Activated CD4-positive, CD25-positive, alpha-beta regulatory T cell treated with anti-CD3 and anti-CD28 coated beads, Interleukin-2, amount 50 U/mL, for 72 hours (primary cell): ENCODE data around the gene PFDN6.
"Not testable (repeated sequence)": the region's sequence is repeated elsewhere in the genome, so short reads cannot be mapped to it uniquely, and the experiment has no call there.

Experiments used
- DNase-seq: peaks from one replicate; pipeline ENCODE4 v3.0.0; 2021

The PFDN6 gene

DNA sequence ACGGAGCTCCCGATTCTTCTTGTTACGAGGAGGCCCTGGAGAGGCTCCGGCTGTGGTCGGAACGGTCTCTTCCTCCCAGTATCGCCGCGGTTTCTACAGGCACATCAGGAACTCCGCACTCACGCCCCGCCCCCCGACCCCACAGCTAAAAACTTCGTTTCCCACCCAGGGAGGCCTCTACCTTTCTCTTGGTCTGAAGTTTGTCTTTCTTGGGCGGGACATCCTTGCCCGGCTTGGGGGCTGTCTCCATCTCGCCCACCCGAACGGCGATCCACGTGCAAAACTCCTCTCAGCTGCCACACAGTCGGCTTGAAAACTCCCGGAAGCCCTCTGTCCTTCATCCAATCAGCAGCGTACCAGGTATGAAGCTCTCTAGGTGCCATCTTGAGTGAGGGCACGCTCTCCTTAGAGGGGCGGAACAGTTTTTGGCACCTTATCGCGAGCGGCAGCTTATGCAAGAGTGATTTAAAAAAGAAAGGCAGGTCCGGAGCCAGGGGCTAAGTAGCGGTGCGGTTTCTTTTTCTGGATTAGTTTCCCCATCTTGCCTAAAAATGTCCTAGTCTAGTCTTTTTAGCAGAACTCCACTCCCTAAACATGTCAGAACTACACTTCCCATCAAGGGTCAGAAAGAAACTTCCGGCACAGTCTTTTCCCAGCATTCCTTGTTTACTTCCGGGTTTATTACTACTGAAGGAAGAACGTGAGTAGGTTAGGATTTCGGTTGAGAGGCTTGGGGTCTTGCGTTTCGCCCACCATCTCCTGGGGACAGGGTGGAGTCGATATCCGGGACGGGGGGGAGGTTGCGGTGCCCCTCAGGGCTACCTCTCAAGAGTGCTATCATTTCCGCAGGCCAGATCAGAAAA, at the start of gene PFDN6, which contains the start of gene WDR46:
TSS of gene PFDN6 (plus strand) at position 681 of the 863 bp plus-strand sequence. CDS start 256 bp downstream, outside the sequence.
TSS of gene WDR46 (minus strand) at position 319 of the 863 bp plus-strand sequence. CDS start at position 250, 69 bp downstream.
- DNase-seq = peak; percentile 76

DNA sequence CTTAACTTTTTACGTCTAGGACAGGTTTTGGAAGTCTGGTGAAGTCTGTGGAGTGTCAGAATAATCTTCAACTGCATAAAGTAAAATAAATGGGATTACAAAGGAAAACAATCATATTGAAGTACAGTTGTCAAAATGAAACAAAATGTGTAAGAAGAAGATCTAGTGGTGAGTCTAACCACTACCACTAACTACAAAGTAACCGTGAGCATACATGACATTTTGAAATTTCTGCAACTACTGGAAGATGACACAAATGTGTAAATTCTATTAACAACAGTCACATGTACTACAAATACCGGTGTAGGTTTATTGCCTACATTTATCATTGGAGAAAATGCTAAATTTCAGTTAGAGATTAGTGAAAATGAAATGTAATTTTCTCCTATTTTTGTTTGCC, 47.4 kb upstream of the PFDN6 start:
- DNase-seq = no peak

DNA sequence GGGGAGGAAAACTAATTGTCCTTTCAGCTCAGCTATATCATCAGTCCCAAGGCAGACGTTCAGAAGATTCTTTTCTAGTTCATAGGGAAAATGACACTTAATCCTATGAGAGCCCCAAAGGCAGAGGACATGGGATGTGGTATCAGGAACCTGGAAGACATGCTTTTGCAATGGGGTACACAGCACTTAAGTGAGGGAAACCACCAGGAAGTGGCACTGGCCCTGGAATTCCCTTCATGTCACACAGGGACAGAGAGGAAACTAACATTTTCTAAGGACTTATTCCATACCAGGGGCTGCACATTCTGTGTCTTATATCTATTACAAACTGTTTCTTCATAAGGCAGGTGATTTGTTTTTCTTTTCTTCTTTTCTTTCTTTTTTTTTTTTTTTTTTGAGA, 45.9 kb upstream of the PFDN6 start:
- no peak for DNase-seq

DNA sequence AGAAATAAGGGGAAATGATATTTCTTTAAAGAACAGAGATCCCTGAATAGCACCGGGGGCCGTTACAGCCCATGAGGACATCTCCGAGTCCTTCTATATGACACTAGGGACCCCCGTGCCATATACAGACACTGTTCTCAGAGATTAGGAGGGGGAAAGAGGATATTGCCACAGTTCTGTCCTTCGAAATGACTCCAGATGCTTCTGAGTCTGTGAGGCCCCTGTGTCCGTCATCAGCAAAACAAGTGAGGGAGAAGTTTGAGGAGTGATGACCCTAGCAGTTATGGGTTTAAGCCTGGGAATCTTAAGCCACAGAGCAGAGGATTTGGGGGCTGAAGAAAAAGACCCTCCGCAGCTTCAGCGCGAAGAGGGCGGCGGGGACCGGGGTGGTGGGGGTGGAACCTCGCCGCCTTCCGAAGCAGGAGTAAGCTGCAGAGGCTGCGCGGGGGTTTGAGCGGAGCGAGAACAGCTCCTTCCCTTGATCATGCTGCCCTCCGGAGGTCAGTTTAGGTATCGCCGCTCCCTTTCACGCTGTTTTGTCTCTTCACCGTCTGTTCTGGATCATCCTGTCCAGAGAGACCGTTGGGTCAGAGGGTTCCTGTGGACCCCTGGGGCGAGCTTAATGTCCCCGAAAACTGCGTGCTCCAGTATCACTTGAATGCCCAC, 41.3 kb upstream of the PFDN6 start:
- DNase-seq = peak; percentile 93

DNA sequence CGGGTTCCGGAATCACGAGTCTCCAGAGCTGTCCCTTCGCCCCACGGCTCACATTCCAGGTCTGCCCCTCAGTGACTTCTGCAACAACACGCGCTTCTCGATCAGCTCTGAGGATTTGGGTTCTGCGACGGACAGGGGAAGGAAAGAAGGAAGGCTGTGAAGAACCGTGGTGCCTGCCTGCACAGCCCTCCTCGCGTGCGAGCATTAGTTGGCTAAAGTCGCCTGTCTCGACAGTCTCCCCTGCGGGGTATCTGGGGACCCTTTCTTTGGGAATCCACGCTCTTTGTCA, 40.8 kb upstream of the PFDN6 start:
- no peak for DNase-seq

DNA sequence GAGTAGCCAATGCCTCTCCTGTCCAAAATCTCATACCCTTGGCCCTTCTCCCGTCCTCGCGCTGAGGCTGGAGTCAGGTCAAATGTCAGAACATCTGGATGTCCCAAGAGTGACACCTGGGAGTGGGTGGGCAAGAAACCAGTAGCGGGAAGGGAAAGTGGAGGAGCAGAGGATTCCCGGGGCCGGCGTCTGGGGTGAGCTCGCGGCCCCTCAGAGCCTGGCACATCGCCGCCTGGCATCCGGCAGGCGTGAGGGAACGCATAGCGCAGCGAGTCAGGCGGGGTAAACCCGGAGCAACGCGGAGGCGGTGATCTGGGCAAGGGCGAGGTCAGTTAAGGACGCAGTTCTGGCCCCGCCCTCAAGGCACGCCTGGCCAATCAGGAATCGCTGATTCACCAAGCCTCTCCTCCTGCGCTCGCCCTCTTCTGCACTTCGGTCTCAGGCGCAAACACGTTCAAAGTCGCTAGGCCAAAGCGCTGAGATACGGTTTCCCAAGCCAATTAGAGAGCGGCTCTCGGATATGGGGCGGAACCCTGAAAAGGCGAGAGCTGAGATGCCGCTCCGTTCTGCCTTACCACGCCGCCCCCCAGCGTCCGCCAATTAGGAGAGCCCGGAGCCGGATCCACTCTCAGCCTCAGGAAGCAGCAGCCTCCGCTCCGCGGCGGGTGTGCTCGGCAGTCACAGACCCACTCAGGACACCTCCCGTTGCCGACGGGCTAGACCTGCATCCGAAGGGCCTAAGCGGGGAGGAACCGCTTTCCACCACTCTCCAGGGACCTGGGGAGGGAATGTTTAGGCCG, 40.3 kb upstream of the PFDN6 start:
- peak; percentile 95 for DNase-seq

DNA sequence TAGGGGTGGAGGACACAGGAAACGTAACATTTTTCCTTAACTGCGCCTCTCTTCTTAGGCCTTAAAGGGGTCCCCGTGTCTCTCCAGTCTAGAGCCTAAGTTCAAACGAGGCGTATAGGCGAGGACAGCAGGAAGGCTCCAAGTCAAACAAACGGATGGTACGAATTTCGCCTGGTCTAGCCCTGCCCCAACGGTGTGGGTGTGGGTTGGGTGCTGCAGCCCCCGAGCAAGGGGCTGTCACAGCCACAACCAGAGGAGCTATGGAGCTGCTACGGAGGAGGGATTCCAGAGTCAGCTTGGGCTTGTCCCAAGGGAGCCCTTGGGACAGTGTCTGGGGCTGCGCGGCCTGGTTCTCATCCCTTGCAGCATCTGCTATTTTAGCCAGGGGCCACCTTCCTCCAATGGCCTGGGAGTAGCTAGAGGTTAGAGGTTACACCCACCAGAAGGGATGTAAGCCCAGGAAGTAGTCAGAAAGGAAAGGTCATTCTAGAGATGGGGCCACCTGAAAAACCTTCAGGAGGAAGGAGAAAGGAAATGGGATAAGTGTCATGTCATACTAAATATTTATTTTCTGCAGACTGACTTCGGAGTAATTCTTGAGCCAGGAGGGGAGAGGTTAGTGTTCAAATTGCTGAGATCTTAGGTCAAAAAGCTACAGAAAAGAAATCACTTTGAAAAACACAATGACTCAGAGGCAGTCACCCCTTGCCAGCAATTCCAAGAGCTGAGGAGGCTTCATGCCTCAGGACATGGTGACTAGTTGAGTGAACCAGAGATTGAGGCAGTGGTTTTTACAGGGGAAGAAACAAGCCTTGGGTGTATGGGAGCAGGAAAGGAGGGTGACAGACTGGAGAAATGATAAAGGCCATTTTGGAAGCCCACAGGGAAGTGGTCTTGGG, 39.4 kb upstream of the PFDN6 start:
- DNase-seq = no peak

DNA sequence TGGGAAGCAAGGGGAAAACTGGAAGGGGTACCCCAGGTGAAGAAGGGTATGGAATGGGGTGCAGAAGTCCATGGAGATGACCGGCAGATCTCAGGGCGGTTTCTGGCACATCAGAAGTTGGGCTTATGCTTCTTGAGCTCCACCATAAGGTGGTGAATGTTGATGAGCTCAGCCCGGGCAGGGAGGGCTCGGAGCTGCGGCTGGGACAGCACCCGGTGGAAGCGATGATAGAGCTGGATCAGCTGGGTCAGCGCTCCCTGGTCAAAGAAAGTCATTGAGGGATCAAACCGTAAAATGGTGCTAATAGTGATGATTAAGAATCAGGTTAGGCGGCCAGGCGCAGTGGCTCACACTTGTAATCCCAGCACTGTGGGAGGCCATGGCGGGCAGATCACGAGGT, 38.7 kb upstream of the PFDN6 start:
- no peak for DNase-seq

DNA sequence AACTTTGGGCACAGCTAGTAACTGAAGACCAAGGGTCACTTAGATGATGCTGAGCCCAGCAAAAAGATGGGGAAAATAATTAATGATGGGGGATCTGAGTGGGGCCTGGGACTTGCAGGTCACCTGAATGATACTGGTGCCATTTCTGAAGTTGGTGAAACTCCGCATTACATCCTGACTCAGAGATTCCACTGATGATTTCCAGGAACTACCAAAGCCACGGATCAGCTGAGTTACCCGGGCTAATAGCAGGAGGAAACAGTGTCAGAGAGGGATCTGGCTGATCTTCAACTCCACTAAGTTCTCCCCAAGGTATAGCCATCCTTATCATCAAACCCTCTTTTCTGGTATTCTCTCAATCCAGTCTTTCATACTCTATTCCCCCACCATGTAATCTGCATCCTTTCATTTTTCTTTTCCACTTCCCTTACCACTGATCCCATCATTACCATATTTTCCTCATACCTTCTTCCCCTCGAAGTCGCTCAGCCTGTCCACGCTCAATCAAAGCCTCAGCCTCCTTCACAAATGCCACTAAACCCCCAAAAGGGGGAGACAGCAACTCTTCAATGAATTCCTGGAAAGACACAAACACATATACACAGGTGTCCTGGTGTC, 37.9 kb upstream of the PFDN6 start:
- DNase-seq = no peak

DNA sequence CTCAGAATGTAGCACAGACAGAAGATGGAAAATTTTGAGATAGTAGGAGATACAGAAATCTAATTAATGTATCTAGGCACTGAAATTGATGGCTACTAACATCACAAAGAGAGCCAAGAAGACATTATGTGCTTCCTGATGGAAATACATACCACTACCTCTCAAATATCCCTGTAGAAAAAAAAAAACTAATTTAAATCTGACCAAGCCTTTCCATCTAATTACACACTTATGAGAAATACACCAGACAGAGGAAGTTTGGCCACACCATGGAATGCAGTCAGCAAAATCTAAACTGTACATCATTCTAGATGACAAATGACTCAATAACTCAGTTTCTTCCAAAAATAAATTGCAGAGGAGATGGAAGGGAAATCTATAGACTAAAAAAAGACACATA, 36.6 kb upstream of the PFDN6 start:
- no peak for DNase-seq

DNA sequence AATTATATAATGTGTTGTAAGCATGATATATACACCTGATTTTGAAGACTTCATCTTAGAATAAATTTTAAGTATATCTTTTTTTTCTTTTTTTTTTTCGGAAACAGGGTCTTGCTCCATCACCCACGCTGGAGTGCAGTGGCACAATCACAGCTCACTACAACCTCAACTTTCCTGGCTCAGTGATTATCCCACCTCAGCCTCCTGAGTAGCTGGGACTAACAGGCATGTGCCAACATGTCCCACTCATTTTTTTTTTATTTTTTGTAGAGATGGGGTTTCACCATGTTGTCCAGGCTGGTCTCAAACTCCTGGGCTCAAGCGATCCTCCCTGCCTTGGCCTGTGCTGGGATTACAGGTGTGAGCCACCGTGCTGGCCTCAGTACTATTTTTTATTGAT, 34.8 kb upstream of the PFDN6 start:
- no peak for DNase-seq

DNA sequence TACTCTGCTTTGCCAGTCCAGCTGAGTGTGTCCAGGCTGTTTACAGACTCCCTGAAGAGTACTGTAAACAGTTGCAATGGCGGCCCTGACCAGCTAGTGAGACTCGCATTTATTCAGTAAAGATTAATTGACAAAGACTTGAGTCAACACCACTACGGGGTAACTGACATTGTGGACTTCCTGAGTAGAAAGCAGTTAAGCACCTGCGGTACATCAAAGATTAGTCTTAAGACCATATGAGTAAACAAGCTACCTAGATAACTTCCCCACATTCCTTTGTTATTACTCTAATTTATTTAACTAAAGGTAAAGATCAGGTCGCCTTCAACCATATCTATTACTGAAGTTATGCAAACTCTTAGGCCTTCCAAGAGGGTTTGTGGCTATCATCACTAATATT, 30.4 kb upstream of the PFDN6 start:
- DNase-seq = no peak

DNA sequence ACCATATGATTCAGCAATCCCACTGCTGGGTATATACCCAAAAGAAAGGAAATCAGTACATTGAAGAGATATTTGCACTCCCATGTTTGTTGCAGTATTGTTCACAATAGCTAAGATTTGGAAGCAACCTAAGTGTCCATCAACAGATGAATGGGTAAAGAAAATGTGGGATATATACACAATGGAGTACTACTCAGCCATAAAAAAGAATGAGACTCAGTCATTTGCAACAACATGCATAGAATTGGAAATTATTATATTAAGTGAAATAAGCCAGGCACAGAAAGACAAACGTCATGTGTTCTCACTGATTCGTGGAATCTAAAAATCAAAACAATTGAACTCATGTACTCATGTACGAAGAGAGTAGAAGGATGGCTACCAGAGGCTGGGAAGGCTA, 26.9 kb upstream of the PFDN6 start:
- DNase-seq = not testable (repeated sequence)

DNA sequence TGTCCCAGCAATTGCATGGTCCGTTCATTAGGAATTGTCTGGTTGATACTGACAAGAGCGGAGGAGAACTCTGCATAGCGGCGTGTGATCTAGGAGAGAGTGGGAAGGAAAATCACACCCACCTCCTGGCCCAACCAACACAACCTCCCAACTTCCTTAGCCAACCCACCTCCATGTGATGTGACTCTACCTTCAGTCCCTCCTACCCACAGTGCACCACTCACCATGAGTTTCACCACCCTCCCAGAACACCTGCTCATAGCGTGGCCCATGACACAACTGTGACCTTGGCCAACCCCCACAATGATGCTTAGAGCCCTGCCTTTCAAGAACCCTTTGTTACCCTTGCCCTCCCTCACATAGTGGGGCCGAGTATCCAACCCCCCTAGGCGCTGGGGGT, 25.4 kb upstream of the PFDN6 start:
- no peak for DNase-seq

DNA sequence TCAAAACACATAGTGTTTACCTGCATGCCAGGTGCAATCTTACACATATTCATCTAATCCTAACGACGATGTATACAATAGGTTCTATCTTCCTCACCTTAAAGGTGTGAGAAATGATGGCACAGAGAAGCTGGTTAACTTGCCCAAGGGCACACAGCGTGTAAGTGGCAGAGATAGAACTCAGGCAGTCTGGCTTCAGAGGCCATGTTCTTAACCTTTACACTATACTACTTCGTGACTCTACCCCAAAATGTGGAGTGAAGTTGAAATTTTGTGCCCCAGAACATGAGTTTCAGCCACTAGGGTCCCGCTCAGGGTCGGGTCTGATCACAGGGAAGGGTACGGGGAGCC, 18.3 kb upstream of the PFDN6 start:
- DNase-seq = no peak

DNA sequence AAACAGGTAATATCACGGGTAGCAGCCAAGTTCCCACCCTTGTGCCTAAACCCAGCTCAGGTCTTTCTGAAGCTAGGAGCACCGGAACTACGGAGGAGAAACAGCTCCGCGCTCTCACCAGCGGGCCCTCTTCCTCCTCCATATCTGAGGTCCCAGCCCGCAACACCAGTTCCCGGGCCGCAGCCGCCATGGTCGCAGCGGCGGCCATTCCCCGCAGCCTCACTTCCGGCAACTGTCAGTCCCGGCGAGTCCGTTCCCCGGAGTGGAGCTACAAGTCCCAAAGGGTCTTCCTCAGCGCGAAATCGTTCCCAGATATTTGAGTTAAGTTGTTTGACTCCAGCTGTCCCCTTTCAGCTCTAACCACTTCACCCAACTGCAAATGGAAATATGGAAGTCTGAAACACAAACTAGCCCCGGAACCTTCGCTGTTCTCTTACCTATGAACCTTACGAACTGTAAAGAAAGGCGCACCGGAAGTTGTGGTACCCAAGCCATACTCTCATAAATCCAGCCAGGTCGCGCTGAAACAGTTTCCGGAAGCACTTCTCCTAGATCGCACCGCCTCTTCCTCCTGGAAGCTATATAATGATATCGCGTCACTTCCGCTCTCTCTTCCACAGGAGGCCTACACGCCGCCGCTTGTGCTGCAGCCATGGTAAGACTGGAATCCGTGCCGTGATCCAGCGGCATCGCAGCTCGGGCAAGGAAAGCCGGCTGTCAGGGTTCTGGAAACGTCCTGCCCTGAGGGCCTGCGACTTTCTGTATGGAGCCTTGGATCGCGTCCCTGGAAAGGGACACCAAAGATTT, 17.7 kb upstream of the PFDN6 start, which contains the start of the genes RPS18 and VPS52:
TSS of gene RPS18 (plus strand) at position 608 of the 807 bp plus-strand sequence. CDS start at position 653, 45 bp downstream.
TSS of gene VPS52 (minus strand) at position 409 of the 807 bp plus-strand sequence. CDS start at position 208, 201 bp downstream.
- peak; percentile 81 for DNase-seq

DNA sequence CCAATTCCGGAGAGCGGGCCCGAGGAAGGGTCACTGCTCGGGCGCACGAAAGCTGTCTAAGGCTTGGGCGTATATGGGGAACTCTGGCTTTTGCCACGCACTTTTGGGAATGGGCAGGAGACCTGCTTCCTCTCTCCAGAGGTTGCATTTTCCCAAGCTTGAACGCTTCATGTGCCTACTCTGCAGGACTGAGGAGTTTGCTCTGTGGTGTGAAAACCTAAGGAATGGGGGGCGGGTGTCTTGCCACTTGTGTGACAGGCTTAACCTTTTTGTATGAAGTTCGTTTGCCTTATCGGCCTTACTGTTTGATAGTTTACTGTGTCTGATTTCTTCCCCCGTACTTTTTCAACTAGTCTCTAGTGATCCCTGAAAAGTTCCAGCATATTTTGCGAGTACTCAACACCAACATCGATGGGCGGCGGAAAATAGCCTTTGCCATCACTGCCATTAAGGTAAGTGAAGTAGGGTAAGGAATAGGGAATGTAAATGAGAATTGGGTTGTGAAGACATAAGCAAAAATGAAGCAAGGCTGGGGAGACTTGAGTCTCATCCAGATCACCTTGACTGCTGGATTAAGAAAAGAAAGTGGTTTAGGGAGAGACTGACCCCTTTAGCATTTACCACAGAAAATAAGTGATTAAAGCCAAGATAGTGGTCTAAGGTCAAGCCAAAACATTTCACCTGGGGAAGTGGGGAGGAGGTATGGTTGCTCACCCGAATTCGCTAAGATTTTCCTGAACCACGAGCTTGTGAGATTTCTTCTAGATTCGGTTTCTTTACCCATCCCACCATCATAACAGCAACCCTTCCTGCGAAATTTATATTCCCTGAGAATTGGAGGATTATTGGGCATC, 16.9 kb upstream of the PFDN6 start:
- no peak for DNase-seq

DNA sequence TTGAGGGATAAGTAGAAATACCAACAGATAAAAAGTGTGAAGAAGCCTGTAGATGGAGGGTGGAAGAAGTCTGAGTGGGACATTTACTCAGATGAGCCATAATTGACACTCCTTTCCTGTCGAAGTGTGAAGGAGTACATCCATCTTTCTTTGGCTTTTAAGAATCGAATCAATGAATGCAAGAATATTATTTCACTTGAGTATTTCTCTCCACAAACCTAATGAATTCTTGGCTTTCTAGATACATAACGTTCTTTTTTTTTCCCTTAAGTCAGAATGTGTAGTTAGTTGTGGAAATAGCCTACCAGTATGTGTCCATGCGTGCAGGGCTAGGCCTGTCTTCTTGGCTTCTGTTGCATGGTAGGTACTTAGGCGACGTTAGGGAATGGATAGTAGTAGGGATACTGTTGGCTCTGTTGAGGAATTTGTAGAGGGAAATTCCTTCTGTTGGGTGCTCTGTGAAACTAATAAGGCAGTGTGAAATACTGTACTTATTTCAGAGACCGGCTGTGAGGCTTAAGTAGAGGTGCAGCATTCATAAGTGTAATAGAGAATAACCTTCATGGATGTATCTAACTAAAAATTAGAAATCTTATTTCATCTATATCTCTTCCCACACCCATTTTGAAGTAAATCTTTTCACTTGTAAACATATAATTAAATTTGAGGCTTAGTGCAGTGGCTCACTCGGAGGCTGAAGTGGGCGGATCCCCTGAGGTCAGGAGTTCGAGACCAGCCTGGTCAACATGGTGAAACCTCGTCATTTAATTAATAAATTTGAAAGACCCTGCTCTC, 16.1 kb upstream of the PFDN6 start:
- DNase-seq = no peak
